NCI-H345 (cell line): Measurements from ENCODE around the gene ONECUT2.

Experiments used
- DNase-seq: peaks from one replicate; lab custom pipeline; 2025; lab: John Stamatoyannopoulos, UW

Gene ONECUT2

GRCh38 chr18:57431467-57432080 lies 3.6 kb upstream of the ONECUT2 start:
- no peak for DNase-seq

- no peak for DNase-seq
These were observed 3.0 kb upstream of the ONECUT2 start for GRCh38 chr18:57432140-57432539.

- no peak for DNase-seq
These were observed 2.3 kb upstream of the ONECUT2 start for GRCh38 chr18:57432751-57433400.

- DNase-seq = no peak
These were observed 1.7 kb upstream of the ONECUT2 start for GRCh38 chr18:57433482-57433881.

GRCh38 chr18:57433934-57434535 lies 1.1 kb upstream of the ONECUT2 start:
- no peak for DNase-seq

GRCh38 chr18:57435846-57436190 lies 644 bp downstream of the ONECUT2 start:
- DNase-seq = peak; percentile 46

- peak; percentile 28 for DNase-seq
These were observed 1.2 kb downstream of the ONECUT2 start for GRCh38 chr18:57436191-57436964.

- DNase-seq = no peak
These were observed 1.8 kb downstream of the ONECUT2 start for GRCh38 chr18:57436965-57437333.

GRCh38 chr18:57437402-57437765 lies 2.2 kb downstream of the ONECUT2 start:
- DNase-seq = peak; percentile 53

GRCh38 chr18:57437766-57438671 lies 2.8 kb downstream of the ONECUT2 start:
- DNase-seq = peak; percentile 92

- peak; percentile 52 for DNase-seq
These were observed 3.8 kb downstream of the ONECUT2 start for GRCh38 chr18:57438743-57439608.

GRCh38 chr18:57439609-57439968 lies 4.4 kb downstream of the ONECUT2 start:
- no peak for DNase-seq

- no peak for DNase-seq
These were observed 4.8 kb downstream of the ONECUT2 start for GRCh38 chr18:57439985-57440330.

GRCh38 chr18:57440331-57441070 lies 5.3 kb downstream of the ONECUT2 start:
- no peak for DNase-seq

- DNase-seq = no peak
These were observed 6.1 kb downstream of the ONECUT2 start for GRCh38 chr18:57441071-57441794.

GRCh38 chr18:57443247-57443646 lies 8.1 kb downstream of the ONECUT2 start:
- DNase-seq = no peak

GRCh38 chr18:57443702-57444101 lies 8.5 kb downstream of the ONECUT2 start:
- DNase-seq = no peak

- no peak for DNase-seq
These were observed 9.2 kb downstream of the ONECUT2 start for GRCh38 chr18:57444301-57444759.

GRCh38 chr18:57445488-57446319 lies 10.5 kb downstream of the ONECUT2 start:
- DNase-seq = no peak
